ENCODE data around the gene ASB18. TPM values are rescaled to one million over a fixed set of nuclear protein-coding genes. Genes with fewer than 3 reads are reported as not detected.

ASB18 gene
- total and polyA plus RNA-seq, 2 of the 8 experiments (the other 6 are each of a cell fraction or from before 2014, with no cell fraction given) = not detected

- no peak for TF ChIP-seq CHD7 (IDR thresholded peaks at IDR 0.05; ENCODE audit: insufficient replicate concordance, low read length)
- no peak for TF ChIP-seq GTF2F1 (IDR thresholded peaks at IDR 0.05; ENCODE audit: borderline replicate concordance, low read depth, low read length)
- TF ChIP-seq, protein P1, sequence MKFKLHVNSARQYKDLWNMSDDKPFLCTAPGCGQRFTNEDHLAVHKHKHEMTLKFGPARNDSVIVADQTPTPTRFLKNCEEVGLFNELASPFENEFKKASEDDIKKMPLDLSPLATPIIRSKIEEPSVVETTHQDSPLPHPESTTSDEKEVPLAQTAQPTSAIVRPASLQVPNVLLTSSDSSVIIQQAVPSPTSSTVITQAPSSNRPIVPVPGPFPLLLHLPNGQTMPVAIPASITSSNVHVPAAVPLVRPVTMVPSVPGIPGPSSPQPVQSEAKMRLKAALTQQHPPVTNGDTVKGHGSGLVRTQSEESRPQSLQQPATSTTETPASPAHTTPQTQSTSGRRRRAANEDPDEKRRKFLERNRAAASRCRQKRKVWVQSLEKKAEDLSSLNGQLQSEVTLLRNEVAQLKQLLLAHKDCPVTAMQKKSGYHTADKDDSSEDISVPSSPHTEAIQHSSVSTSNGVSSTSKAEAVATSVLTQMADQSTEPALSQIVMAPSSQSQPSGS (IDR thresholded peaks at IDR 0.05; ENCODE audit: low read length) = no peak
- TF ChIP-seq, protein P2, sequence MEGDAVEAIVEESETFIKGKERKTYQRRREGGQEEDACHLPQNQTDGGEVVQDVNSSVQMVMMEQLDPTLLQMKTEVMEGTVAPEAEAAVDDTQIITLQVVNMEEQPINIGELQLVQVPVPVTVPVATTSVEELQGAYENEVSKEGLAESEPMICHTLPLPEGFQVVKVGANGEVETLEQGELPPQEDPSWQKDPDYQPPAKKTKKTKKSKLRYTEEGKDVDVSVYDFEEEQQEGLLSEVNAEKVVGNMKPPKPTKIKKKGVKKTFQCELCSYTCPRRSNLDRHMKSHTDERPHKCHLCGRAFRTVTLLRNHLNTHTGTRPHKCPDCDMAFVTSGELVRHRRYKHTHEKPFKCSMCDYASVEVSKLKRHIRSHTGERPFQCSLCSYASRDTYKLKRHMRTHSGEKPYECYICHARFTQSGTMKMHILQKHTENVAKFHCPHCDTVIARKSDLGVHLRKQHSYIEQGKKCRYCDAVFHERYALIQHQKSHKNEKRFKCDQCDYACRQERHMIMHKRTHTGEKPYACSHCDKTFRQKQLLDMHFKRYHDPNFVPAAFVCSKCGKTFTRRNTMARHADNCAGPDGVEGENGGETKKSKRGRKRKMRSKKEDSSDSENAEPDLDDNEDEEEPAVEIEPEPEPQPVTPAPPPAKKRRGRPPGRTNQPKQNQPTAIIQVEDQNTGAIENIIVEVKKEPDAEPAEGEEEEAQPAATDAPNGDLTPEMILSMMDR (IDR thresholded peaks at IDR 0.05; ENCODE audit: control extremely low read depth in 1 of 3, insufficient read depth in 1 of 3, low read depth in 1 of 3, low read length in 3 of 3) = no peak
- TF ChIP-seq EZH2 (IDR thresholded peaks at IDR 0.05; ENCODE audit: low read depth, low read length, severe bottlenecking) = no peak
- no peak for TF ChIP-seq PHF8 (conservative IDR thresholded peaks at IDR 0.05; ENCODE audit: low read depth, low read length)
- TF ChIP-seq SIX5 (IDR thresholded peaks at IDR 0.05; ENCODE audit: low read depth, low read length) = no peak
Observed at GRCh38 chr2:236176951-236177350, 87.3 kb downstream of the ASB18 start (continued).

All from H1 (cell line).